HepG2 (cell line): ENCODE results near the gene FIBIN.

Source experiments
- ADNP ChIP-seq: sonication (generic); formaldehyde crosslinking; IDR thresholded peaks from 2 replicates; pipeline ENCODE4 v1.4.0; 2020; ENCODE audit warnings: missing genetic modification reagents
- NFRKB ChIP-seq: fragments of 450-650 bp; IDR thresholded peaks from 2 replicates; pipeline ENCODE4 v1.6.1; 2017
- TF ChIP-seq, protein P1 (sequence below): sonication (generic); formaldehyde crosslinking; IDR thresholded peaks from 2 replicates; pipeline ENCODE4 v1.5.0; 2020; ENCODE audit warnings: mild to moderate bottlenecking, missing genetic modification reagents, moderate library complexity
- TF ChIP-seq, protein P2 (sequence below): sonication (generic); formaldehyde crosslinking; IDR thresholded peaks from 2 replicates; pipeline ENCODE4 v1.4.0; 2020; ENCODE audit warnings: missing genetic modification reagents
- TF ChIP-seq, protein P3 (sequence below): IDR thresholded peaks from 2 replicates; pipeline ENCODE4 v1.6.1; 2016; ENCODE audit warnings: missing compliant biosample characterization, missing genetic modification reagents, borderline replicate concordance
- TF ChIP-seq, protein P4 (sequence below): sonication (generic); formaldehyde crosslinking; IDR thresholded peaks from 2 replicates; pipeline ENCODE4 v1.8.1; 2023; ENCODE audit warnings: missing genetic modification reagents, inconsistent platforms, borderline replicate concordance

DNA sequence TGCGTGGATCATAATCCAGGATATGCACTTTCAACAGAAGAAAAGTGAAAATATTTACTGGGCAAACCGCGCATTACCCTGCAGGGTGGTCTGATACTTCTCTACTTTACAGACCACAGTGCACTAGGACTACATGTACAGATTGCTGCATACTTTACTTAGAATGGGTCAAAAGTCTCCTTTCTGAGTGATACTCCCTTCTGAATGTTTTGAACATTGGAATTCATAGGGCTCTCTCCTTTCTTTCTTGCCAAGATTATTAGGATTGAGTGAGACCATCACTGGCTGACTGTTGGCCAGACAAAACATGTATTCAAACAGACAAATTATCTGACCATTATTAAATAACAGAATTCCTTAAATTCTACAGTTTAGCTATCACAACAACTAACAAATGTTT lies 6.6 kb upstream of the FIBIN start:
- TF ChIP-seq ADNP (CRISPR knock-in tag) (no peak), NFRKB (no peak)
- TF ChIP-seq, protein P1, sequence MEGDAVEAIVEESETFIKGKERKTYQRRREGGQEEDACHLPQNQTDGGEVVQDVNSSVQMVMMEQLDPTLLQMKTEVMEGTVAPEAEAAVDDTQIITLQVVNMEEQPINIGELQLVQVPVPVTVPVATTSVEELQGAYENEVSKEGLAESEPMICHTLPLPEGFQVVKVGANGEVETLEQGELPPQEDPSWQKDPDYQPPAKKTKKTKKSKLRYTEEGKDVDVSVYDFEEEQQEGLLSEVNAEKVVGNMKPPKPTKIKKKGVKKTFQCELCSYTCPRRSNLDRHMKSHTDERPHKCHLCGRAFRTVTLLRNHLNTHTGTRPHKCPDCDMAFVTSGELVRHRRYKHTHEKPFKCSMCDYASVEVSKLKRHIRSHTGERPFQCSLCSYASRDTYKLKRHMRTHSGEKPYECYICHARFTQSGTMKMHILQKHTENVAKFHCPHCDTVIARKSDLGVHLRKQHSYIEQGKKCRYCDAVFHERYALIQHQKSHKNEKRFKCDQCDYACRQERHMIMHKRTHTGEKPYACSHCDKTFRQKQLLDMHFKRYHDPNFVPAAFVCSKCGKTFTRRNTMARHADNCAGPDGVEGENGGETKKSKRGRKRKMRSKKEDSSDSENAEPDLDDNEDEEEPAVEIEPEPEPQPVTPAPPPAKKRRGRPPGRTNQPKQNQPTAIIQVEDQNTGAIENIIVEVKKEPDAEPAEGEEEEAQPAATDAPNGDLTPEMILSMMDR (CRISPR knock-in tag) = no peak
- TF ChIP-seq, protein P2, sequence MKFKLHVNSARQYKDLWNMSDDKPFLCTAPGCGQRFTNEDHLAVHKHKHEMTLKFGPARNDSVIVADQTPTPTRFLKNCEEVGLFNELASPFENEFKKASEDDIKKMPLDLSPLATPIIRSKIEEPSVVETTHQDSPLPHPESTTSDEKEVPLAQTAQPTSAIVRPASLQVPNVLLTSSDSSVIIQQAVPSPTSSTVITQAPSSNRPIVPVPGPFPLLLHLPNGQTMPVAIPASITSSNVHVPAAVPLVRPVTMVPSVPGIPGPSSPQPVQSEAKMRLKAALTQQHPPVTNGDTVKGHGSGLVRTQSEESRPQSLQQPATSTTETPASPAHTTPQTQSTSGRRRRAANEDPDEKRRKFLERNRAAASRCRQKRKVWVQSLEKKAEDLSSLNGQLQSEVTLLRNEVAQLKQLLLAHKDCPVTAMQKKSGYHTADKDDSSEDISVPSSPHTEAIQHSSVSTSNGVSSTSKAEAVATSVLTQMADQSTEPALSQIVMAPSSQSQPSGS (CRISPR knock-in tag) = no peak
- TF ChIP-seq, protein P3, sequence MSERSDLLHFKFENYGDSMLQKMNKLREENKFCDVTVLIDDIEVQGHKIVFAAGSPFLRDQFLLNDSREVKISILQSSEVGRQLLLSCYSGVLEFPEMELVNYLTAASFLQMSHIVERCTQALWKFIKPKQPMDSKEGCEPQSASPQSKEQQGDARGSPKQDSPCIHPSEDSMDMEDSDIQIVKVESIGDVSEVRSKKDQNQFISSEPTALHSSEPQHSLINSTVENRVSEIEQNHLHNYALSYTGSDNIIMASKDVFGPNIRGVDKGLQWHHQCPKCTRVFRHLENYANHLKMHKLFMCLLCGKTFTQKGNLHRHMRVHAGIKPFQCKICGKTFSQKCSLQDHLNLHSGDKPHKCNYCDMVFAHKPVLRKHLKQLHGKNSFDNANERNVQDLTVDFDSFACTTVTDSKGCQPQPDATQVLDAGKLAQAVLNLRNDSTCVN (CRISPR knock-in tag) = no peak
- TF ChIP-seq, protein P4, sequence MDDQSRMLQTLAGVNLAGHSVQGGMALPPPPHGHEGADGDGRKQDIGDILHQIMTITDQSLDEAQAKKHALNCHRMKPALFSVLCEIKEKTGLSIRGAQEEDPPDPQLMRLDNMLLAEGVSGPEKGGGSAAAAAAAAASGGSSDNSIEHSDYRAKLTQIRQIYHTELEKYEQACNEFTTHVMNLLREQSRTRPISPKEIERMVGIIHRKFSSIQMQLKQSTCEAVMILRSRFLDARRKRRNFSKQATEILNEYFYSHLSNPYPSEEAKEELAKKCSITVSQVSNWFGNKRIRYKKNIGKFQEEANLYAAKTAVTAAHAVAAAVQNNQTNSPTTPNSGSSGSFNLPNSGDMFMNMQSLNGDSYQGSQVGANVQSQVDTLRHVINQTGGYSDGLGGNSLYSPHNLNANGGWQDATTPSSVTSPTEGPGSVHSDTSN (CRISPR knock-in tag) = no peak
